SU-DHL-6 (cell line): ENCODE data around the gene SNAPIN.
A peak's percentile ranks its signal among the peaks of the same experiment; 100 is the strongest.

Experiments
- H2AFZ ChIP-seq: fragments of 200-600 bp; sonication (generic); 2 replicates; pipeline ENCODE4 v1.6.1; 2014; ENCODE audit warnings: low read depth, mild to moderate bottlenecking, moderate library complexity, mixed read lengths, antibody characterized with exemption, low read length; ENCODE audit not compliant: severe bottlenecking
- H3F3A ChIP-seq: fragments of 200-600 bp; shearing (Covaris generic); 2 replicates; pipeline ENCODE4 v1.6.0; 2016; ENCODE audit warnings: antibody characterized with exemption, mild to moderate bottlenecking; ENCODE audit not compliant: insufficient read depth
- H3K27ac ChIP-seq: fragments of 200-600 bp; sonication (generic); 2 replicates; pipeline ENCODE4 v1.5.1; 2016; ENCODE audit warnings: low read depth, mild to moderate bottlenecking, low read length, moderate library complexity, mixed read lengths
- H3K27me3 ChIP-seq: fragments of 200-600 bp; sonication (generic), shearing (Covaris generic); 2 replicates; pipeline ENCODE4 v1.6.0; 2014; ENCODE audit warnings: mild to moderate bottlenecking, low read length
- H3K36me3 ChIP-seq: fragments of 200-600 bp; sonication (generic); 2 replicates; pipeline ENCODE4 v1.6.1; 2014; ENCODE audit warnings: mild to moderate bottlenecking, low read length, mixed read lengths
- H3K4me2 ChIP-seq: fragments of 300-600, 200-600 bp; shearing (Covaris generic), sonication (generic); 2 replicates; pipeline ENCODE4 v1.6.0; 2014; ENCODE audit warnings: low read length, low read depth, mild to moderate bottlenecking; ENCODE audit not compliant: poor library complexity, severe bottlenecking
- H3K4me3 ChIP-seq: fragments of 200-600 bp; sonication (generic); 2 replicates; pipeline ENCODE4 v1.5.1; 2014; ENCODE audit warnings: antibody characterized with exemption, low read length, mild to moderate bottlenecking, mixed read lengths; ENCODE audit not compliant: insufficient read depth, poor library complexity, severe bottlenecking
- H3K79me2 ChIP-seq: fragments of 200-600 bp; sonication (generic); 2 replicates; pipeline ENCODE4 v1.6.1; 2014; ENCODE audit warnings: mild to moderate bottlenecking, low read length, moderate library complexity; ENCODE audit not compliant: insufficient read depth
- H3K9ac ChIP-seq: fragments of 200-600 bp; sonication (generic); 2 replicates; pipeline ENCODE4 v1.7.0; 2014; ENCODE audit warnings: mild to moderate bottlenecking, low read length
- H3K9me2 ChIP-seq: fragments of 200-600 bp; sonication (generic); replicated peaks from 2 replicates; pipeline ENCODE4 v1.6.1; 2014; ENCODE audit warnings: low read length; ENCODE audit not compliant: insufficient read depth
- H3K9me3 ChIP-seq: fragments of 200-600 bp; sonication (generic); 2 replicates; pipeline ENCODE4 v1.6.1; 2014; ENCODE audit warnings: low read length, mixed read lengths; ENCODE audit not compliant: insufficient read depth
- H4K20me1 ChIP-seq: fragments of 200-600 bp; sonication (generic); 2 replicates; pipeline ENCODE4 v1.6.1; 2014; ENCODE audit warnings: low read depth, mild to moderate bottlenecking, antibody characterized with exemption, low read length, moderate library complexity, mixed read lengths
- CTCF ChIP-seq: fragments of 200-600 bp; sonication (generic); IDR thresholded peaks from one replicate; pipeline ENCODE4 v1.5.1; 2017; ENCODE audit warnings: antibody characterized with exemption, mild to moderate bottlenecking, low read length, moderate library complexity; ENCODE audit not compliant: insufficient read depth, poor library complexity, severe bottlenecking
- EZH2phosphoT487 ChIP-seq: fragments of 200-600 bp; sonication (generic), shearing (Covaris generic); conservative IDR thresholded peaks from 2 replicates; pipeline ENCODE4 v1.6.1; 2018; ENCODE audit warnings: mild to moderate bottlenecking, antibody characterized with exemption, low read length, moderate library complexity, mixed read lengths

Gene SNAPIN

GRCh38 chr1:153673511-153673910 lies 15.0 kb downstream of the SNAPIN start:
- H3K4me3 ChIP-seq, result no peak overlapping the region
- H3K9me3 ChIP-seq, result no peaks in the 10 kb centered on the region
- H3K4me2 ChIP-seq, result no peak overlapping the region
- H3K27ac ChIP-seq, result no peak overlapping the region
- TF ChIP-seq EZH2phosphoT487 (no peak), CTCF (no peak)
- no peak overlapping the region for H3K9ac ChIP-seq
- H3K36me3 ChIP-seq, result peaks cover 4% of the 10 kb centered on the region
- H3F3A ChIP-seq, result 0 out of 2 replicates have a peak, but pooled peaks cover 4% of the 10 kb centered on the region
- H2AFZ ChIP-seq, result no peak overlapping the region
- H4K20me1 ChIP-seq, result no peaks in the 10 kb centered on the region
- H3K27me3 ChIP-seq, result no peaks in the 10 kb centered on the region
- H3K79me2 ChIP-seq, result peaks cover 23% of the 10 kb centered on the region
- H3K9me2 ChIP-seq, result no peaks in the 10 kb centered on the region

- no peaks in the 10 kb centered on the region for H3K27me3 ChIP-seq
- no peak overlapping the region for H3K4me3 ChIP-seq
- H4K20me1 ChIP-seq, result no peaks in the 10 kb centered on the region
- no peaks in the 10 kb centered on the region for H3K9me3 ChIP-seq
- H3K36me3 ChIP-seq, result no peaks in the 10 kb centered on the region
- H3K27ac ChIP-seq, result no peak overlapping the region
- H3F3A ChIP-seq, result no peaks in the 10 kb centered on the region
- no peak overlapping the region for H2AFZ ChIP-seq
- H3K79me2 ChIP-seq, result no peaks in the 10 kb centered on the region
- no peak overlapping the region for H3K4me2 ChIP-seq
- no peaks in the 10 kb centered on the region for H3K9me2 ChIP-seq
- H3K9ac ChIP-seq, result no peak overlapping the region
- TF ChIP-seq EZH2phosphoT487 (no peak), CTCF (peak; percentile 83)
These were observed 19.4 kb downstream of the SNAPIN start for GRCh38 chr1:153677718-153678518.

GRCh38 chr1:153678519-153679336 lies 20.2 kb downstream of the SNAPIN start, which contains the start of gene NPR1:
TSS of gene NPR1 (plus strand) at chr1:153678688. CDS start at chr1:153679109, 421 bp downstream.
- Histone ChIP-seq H3K36me3 (no peaks in the 10 kb centered on the region), H3K27me3 (no peaks in the 10 kb centered on the region), H3F3A (no peaks in the 10 kb centered on the region), H3K9me3 (no peaks in the 10 kb centered on the region), H3K4me2 (peak within 1 kb of the TSS; percentile 15), H3K9ac (no peak within 1 kb of the TSS), H4K20me1 (no peaks in the 10 kb centered on the region), H3K79me2 (no peaks in the 10 kb centered on the region), H3K27ac (no peak within 1 kb of the TSS), H3K9me2 (no peaks in the 10 kb centered on the region), H2AFZ (no peak within 1 kb of the TSS), H3K4me3 (no peak within 1 kb of the TSS)
- TF ChIP-seq EZH2phosphoT487, result no peak
- TF ChIP-seq CTCF, result no peak
